H1 (cell line): ENCODE results near the gene GASK1B. TPM values are rescaled to one million over a fixed set of nuclear protein-coding genes. Genes with fewer than 3 reads are reported as not detected.

ENCODE experiments used
- CTCF ChIA-PET: fragments of 300-600 bp; sonication (Branson Sonifier 250); formaldehyde crosslinking; loops from one replicate; lab custom pipeline; 2021; ENCODE audit not compliant: partially characterized antibody; lab: Charles Lee
- POLR2A ChIA-PET: fragments of 300-600 bp; sonication (Branson Sonifier 250); formaldehyde crosslinking; loops from one replicate; lab custom pipeline; 2021; ENCODE audit warnings: inconsistent platforms; ENCODE audit not compliant: partially characterized antibody; lab: Charles Lee
- DNase-seq, 2 experiments: peaks; one replicate each; pipeline versions ENCODE4 v3.0.0 to v3.0.0-alpha.2; 2010 to 2022; ENCODE audit warnings: low spot score in 2 of 2, low read depth in 1 of 2, mixed read lengths in 1 of 2
- FAIRE-seq: peaks from 2 replicates; lab custom pipeline; 2011; peaks lifted over from hg19 to GRCh38; lab: Jason Lieb, UNC
- H2AFZ ChIP-seq: 2 replicates; pipeline ENCODE4 v1.8.1; 2012; ENCODE audit warnings: low read length, inconsistent platforms
- H2AK5ac ChIP-seq: 2 replicates; pipeline ENCODE4 v1.6.1; 2013; ENCODE audit warnings: low read depth, low read length
- H2BK120ac ChIP-seq: replicated peaks from 2 replicates; pipeline ENCODE3; 2013; ENCODE audit warnings: low read depth, low read length, inconsistent platforms
- H2BK12ac ChIP-seq: 2 replicates; pipeline ENCODE4 v1.6.1; 2013; ENCODE audit warnings: low read depth, low read length
- H2BK15ac ChIP-seq: 2 replicates; pipeline ENCODE4 v1.6.1; 2013; ENCODE audit warnings: low read length
- H2BK20ac ChIP-seq: 2 replicates; pipeline ENCODE4 v1.6.1; 2013; ENCODE audit warnings: low read length
- H2BK5ac ChIP-seq: 2 replicates; pipeline ENCODE4 v1.6.1; 2013; ENCODE audit warnings: low read depth, low read length
- H3K14ac ChIP-seq: 2 replicates; pipeline ENCODE4 v1.6.1; 2013; ENCODE audit warnings: inconsistent platforms; ENCODE audit not compliant: insufficient read length
- H3K18ac ChIP-seq: 2 replicates; pipeline ENCODE4 v1.6.1; 2013; ENCODE audit warnings: low read length; ENCODE audit errors: extremely low read depth
- H3K23ac ChIP-seq: 2 replicates; pipeline ENCODE4 v1.6.1; 2013; ENCODE audit warnings: inconsistent platforms; ENCODE audit not compliant: insufficient read length
- H3K23me2 ChIP-seq: 2 replicates; pipeline ENCODE4 v1.6.1; 2013; ENCODE audit warnings: low read depth, low read length
- H3K27ac ChIP-seq: 2 replicates; pipeline ENCODE4 v1.6.1; 2011; ENCODE audit warnings: low read depth, low read length, inconsistent platforms
- H3K27me3 ChIP-seq, 4 experiments: replicated peaks in 1 of 4; 1 replicate in 1 of 4; 2 replicates in 3 of 4; pipeline versions ENCODE4 v1.6.1 to v1.8.1; 2011 to 2013; ENCODE audit warnings: low read length in 3 of 4, mild to moderate bottlenecking in 3 of 4, inconsistent platforms in 2 of 4, mixed read lengths in 2 of 4, moderate library complexity in 1 of 4; ENCODE audit not compliant: control insufficient read depth in 3 of 4, insufficient read depth in 3 of 4; ENCODE audit errors: extremely low read depth in 1 of 4
- H3K36me3 ChIP-seq, 4 experiments: 2 replicates each; pipeline versions ENCODE4 v1.6.1 to v1.8.1; 2011 to 2013; ENCODE audit warnings: mild to moderate bottlenecking in 4 of 4, low read length in 3 of 4, moderate library complexity in 2 of 4, control low read depth in 1 of 4, inconsistent platforms in 1 of 4; ENCODE audit not compliant: insufficient read depth in 4 of 4, control insufficient read depth in 2 of 4
- H3K4ac ChIP-seq: replicated peaks from 2 replicates; pipeline ENCODE3; 2013; ENCODE audit warnings: low read length, low read depth, mixed read lengths, inconsistent platforms; ENCODE audit not compliant: insufficient read length
- H3K4me1 ChIP-seq, 4 experiments: replicated peaks in 1 of 4; 1 replicate in 1 of 4; 2 replicates in 3 of 4; pipeline versions ENCODE4 v1.6.1 to v1.8.1; 2011 to 2013; ENCODE audit warnings: low read length in 3 of 4, inconsistent platforms in 2 of 4, mixed read lengths in 1 of 4; ENCODE audit not compliant: insufficient read depth in 4 of 4, control insufficient read depth in 3 of 4
- H3K4me2 ChIP-seq, 2 experiments: 2 replicates each; pipeline versions ENCODE4 v1.6.1 to v1.8.1; 2011 to 2013; ENCODE audit warnings: low read depth in 2 of 2, low read length in 2 of 2, control low read depth in 1 of 2, inconsistent platforms in 1 of 2, mild to moderate bottlenecking in 1 of 2; ENCODE audit not compliant: insufficient read depth in 1 of 2
- H3K4me3 ChIP-seq, 4 experiments: fragments of 200-600, 300-600 bp in 1 of 4; sonication (generic), shearing (Covaris generic), sonication (Bioruptor Twin) in 1 of 4; 2 replicates each; pipeline versions ENCODE4 v1.5.1 to v1.8.1; 2011 to 2016; ENCODE audit warnings: low read length in 4 of 4, low read depth in 3 of 4, control low read depth in 2 of 4, inconsistent platforms in 2 of 4, mild to moderate bottlenecking in 2 of 4, mixed read lengths in 1 of 4, moderate library complexity in 1 of 4; ENCODE audit not compliant: insufficient read depth in 2 of 4; ENCODE audit errors: extremely low read depth in 1 of 4
- H3K56ac ChIP-seq: replicated peaks from 2 replicates; pipeline ENCODE3; 2013; ENCODE audit warnings: low read depth, mild to moderate bottlenecking, mixed read lengths, low read length, inconsistent platforms; ENCODE audit not compliant: insufficient read length
- H3K79me1 ChIP-seq: 2 replicates; pipeline ENCODE4 v1.6.1; 2013; ENCODE audit warnings: low read depth, low read length, control low read depth
- H3K79me2 ChIP-seq, 2 experiments: 2 replicates each; pipeline versions ENCODE4 v1.6.1 to v1.8.1; 2012 to 2013; ENCODE audit warnings: low read length in 2 of 2, mild to moderate bottlenecking in 2 of 2, inconsistent platforms in 1 of 2; ENCODE audit not compliant: insufficient read depth in 2 of 2, control insufficient read depth in 1 of 2
- H3K9ac ChIP-seq, 4 experiments: replicated peaks in 1 of 4; 1 replicate in 1 of 4; 2 replicates in 3 of 4; pipeline versions ENCODE4 v1.6.1 to v1.8.1; 2011 to 2013; ENCODE audit warnings: low read depth in 3 of 4, low read length in 3 of 4, control low read depth in 2 of 4, mild to moderate bottlenecking in 2 of 4, moderate library complexity in 2 of 4, inconsistent platforms in 1 of 4; ENCODE audit errors: extremely low read depth in 1 of 4
- H3K9me3 ChIP-seq, 2 experiments: 2 replicates each; pipeline versions ENCODE4 v1.6.1 to v1.8.1; 2012 to 2013; ENCODE audit warnings: mild to moderate bottlenecking in 2 of 2, moderate library complexity in 2 of 2, control low read depth in 1 of 2, inconsistent platforms in 1 of 2, low read depth in 1 of 2, low read length in 1 of 2, mixed read lengths in 1 of 2; ENCODE audit not compliant: insufficient read depth in 2 of 2
- H4K20me1 ChIP-seq, 2 experiments: replicated peaks in 1 of 2; 2 replicates each; pipeline versions ENCODE3 to v1.8.1; 2011 to 2013; ENCODE audit warnings: inconsistent platforms in 2 of 2, low read length in 2 of 2, mild to moderate bottlenecking in 1 of 2; ENCODE audit not compliant: insufficient read depth in 2 of 2, control insufficient read depth in 1 of 2
- H4K5ac ChIP-seq: 2 replicates; pipeline ENCODE4 v1.6.1; 2013; ENCODE audit warnings: low read length, low read depth, mixed read lengths, inconsistent platforms; ENCODE audit not compliant: insufficient read length
- H4K8ac ChIP-seq: 2 replicates; pipeline ENCODE4 v1.8.0; 2013; ENCODE audit warnings: mild to moderate bottlenecking, moderate library complexity, low read length, inconsistent platforms; ENCODE audit not compliant: insufficient read depth; ENCODE audit errors: extremely low read depth
- H4K91ac ChIP-seq: replicated peaks from 2 replicates; pipeline ENCODE3; 2013; ENCODE audit warnings: low read length, mixed read lengths, inconsistent platforms; ENCODE audit not compliant: insufficient read length
- BCL11A ChIP-seq, 2 experiments: IDR thresholded peaks; one replicate each; pipeline ENCODE4 v1.6.1; 2011; ENCODE audit warnings: low read depth in 2 of 2, low read length in 2 of 2, mild to moderate bottlenecking in 2 of 2
- BRCA1 ChIP-seq: IDR thresholded peaks from 2 replicates; pipeline ENCODE4 v1.6.1; 2012; ENCODE audit warnings: low read depth, low read length, improper control_type of control experiment
- CHD1 ChIP-seq: IDR thresholded peaks from 2 replicates; pipeline ENCODE4 v1.6.1; 2012; ENCODE audit warnings: low read depth, low read length, improper control_type of control experiment
- CTCF ChIP-seq, 3 experiments: IDR thresholded peaks; 1 replicate in 2 of 3; 2 replicates in 1 of 3; pipeline versions ENCODE4 v1.5.1 to v1.6.1; 2011; ENCODE audit warnings: low read length in 3 of 3, mild to moderate bottlenecking in 3 of 3, inconsistent platforms in 2 of 3, low read depth in 1 of 3, moderate library complexity in 1 of 3; ENCODE audit not compliant: insufficient read depth in 1 of 3; ENCODE audit errors: control extremely low read depth in 1 of 3
- GABPA ChIP-seq: IDR thresholded peaks from 2 replicates; pipeline ENCODE4 v1.6.1; 2011; ENCODE audit warnings: mild to moderate bottlenecking, low read length, moderate library complexity, borderline replicate concordance; ENCODE audit not compliant: insufficient read depth
- HDAC6 ChIP-seq: IDR thresholded peaks from one replicate; pipeline ENCODE4 v1.7.1; 2012; ENCODE audit warnings: low read depth, mild to moderate bottlenecking, inconsistent platforms, low read length, moderate library complexity
- POLR2AphosphoS5 ChIP-seq: IDR thresholded peaks from 2 replicates; pipeline ENCODE4 v1.6.1; 2011; ENCODE audit warnings: low read depth, low read length
- RNF2 ChIP-seq: fragments of 200-900, 300-1000 bp; sonication (generic); IDR thresholded peaks from 2 replicates; pipeline ENCODE4 v1.7.1; 2016; ENCODE audit warnings: borderline replicate concordance, low read depth, mild to moderate bottlenecking, antibody characterized with exemption, low read length; ENCODE audit not compliant: poor library complexity, severe bottlenecking; ENCODE audit errors: missing control alignments
- SIX5 ChIP-seq: IDR thresholded peaks from 2 replicates; pipeline ENCODE4 v1.6.1; 2011; ENCODE audit warnings: mild to moderate bottlenecking, low read depth, low read length
- SP4 ChIP-seq: IDR thresholded peaks from 2 replicates; pipeline ENCODE4 v1.6.1; 2012; ENCODE audit warnings: low read length, inconsistent platforms
- TAF7 ChIP-seq: optimal IDR thresholded peaks from 2 replicates; pipeline ENCODE3; 2011; ENCODE audit warnings: low read depth, mild to moderate bottlenecking, inconsistent platforms, low read length, moderate library complexity, borderline replicate concordance
- WGBS, 2 experiments: shearing (Covaris generic) in 1 of 2; methylation state at CpG; one replicate each; pipeline versions ENCODE4 v1.1.6 to v1.1.7; 2013 to 2015; ENCODE audit warnings: low lambda C conversion rate in 2 of 2, mixed read lengths in 2 of 2, inconsistent platforms in 1 of 2, low coverage in 1 of 2, missing lambda C conversion rate in 1 of 2; ENCODE audit not compliant: insufficient replicate concordance in 2 of 2, insufficient coverage in 1 of 2, insufficient read length in 1 of 2; ENCODE audit errors: extremely low coverage in 1 of 2, missing lambda C conversion rate in 1 of 2; 5-methylcytosine and 5-hydroxymethylcytosine counted together
- polyA plus RNA-seq, 7 experiments: library from polyadenylated mRNA; depleted of rRNA in 3 of 7; stranded (reverse) in 5 of 7; unstranded in 2 of 7; fragments of >200 nt in 5 of 7; fragments of 200-250 nt in 2 of 7; gene quantifications; 1 replicate in 5 of 7; 2 replicates in 1 of 7; 4 replicates in 1 of 7; pipeline versions ENCODE4 v1.2.1 to v1.2.3, GENCODE V29; 2011 to 2013; ENCODE audit warnings: missing spikeins in 2 of 7, mixed read lengths in 2 of 7
- total RNA-seq: library from RNA; stranded (reverse); fragmentation: NEBNext Ultra II Directional; extraction: Animal tissue kit (Norgen Biotek cat#: 25700); gene quantifications from 2 replicates; pipeline ENCODE4 v1.2.1, GENCODE V29; 2021
- TF ChIP-seq, protein P1 (sequence below): IDR thresholded peaks from 2 replicates; pipeline ENCODE4 v1.6.1; 2012; ENCODE audit warnings: inconsistent platforms

GASK1B gene
- total and polyA plus RNA-seq, 2 of the 8 experiments (the other 6 are each of a cell fraction or from before 2014, with no cell fraction given): not detected

- H3K4me1 ChIP-seq: no peaks in the 10 kb centered on the region
- ChIA-PET POLR2A (no interaction called here), CTCF (no interaction called here)
- no peak overlapping the region for H4K8ac ChIP-seq
- no peak overlapping the region for H2AFZ ChIP-seq
- no peak overlapping the region for H2BK120ac ChIP-seq
- H3K56ac ChIP-seq: no peak overlapping the region
- no peaks in the 10 kb centered on the region for H4K20me1 ChIP-seq
- H3K18ac ChIP-seq: no peak overlapping the region
- H4K5ac ChIP-seq: no peak overlapping the region
- H2BK15ac ChIP-seq: no peak overlapping the region
- H3K36me3 ChIP-seq: no peaks in the 10 kb centered on the region
- WGBS, 2 experiments: 95% methylated on average over 2 of the region's 2 CpGs; no CpG with 5 or more reads in 1 of the 2 experiments
- H3K27me3 ChIP-seq: no peaks in the 10 kb centered on the region
- no peaks in the 10 kb centered on the region for H3K23me2 ChIP-seq
- no peaks in the 10 kb centered on the region for H3K79me1 ChIP-seq
- H2BK20ac ChIP-seq: no peak overlapping the region
- no peak overlapping the region for H2BK12ac ChIP-seq
- no peaks in the 10 kb centered on the region for H3K79me2 ChIP-seq
- H3K9me3 ChIP-seq: no peaks in the 10 kb centered on the region
- H3K4me3 ChIP-seq: no peak overlapping the region
- H4K91ac ChIP-seq: no peak overlapping the region
- no peak overlapping the region for H3K14ac ChIP-seq
- no peak overlapping the region for H3K4ac ChIP-seq
- H3K9ac ChIP-seq: no peak overlapping the region
- FAIRE-seq (no peak), DNase-seq (no peak)
- no peak overlapping the region for H3K23ac ChIP-seq
- H3K4me2 ChIP-seq: no peak overlapping the region
- no peak overlapping the region for H2BK5ac ChIP-seq
- H2AK5ac ChIP-seq: no peak overlapping the region
- no peak overlapping the region for H3K27ac ChIP-seq
- TF ChIP-seq BCL11A (IDR thresholded peaks at IDR 0.05; ENCODE audit: low read depth in 2 of 2, low read length in 2 of 2) (no peak), CHD1 (no peak), HDAC6 (no peak), SP4 (no peak), SIX5 (no peak), GABPA (no peak), TAF7 (no peak), CTCF (IDR thresholded peaks at IDR 0.05; ENCODE audit: control extremely low read depth in 1 of 3, insufficient read depth in 1 of 3, low read depth in 1 of 3, low read length in 3 of 3) (no peak), BRCA1 (no peak), POLR2AphosphoS5 (no peak), RNF2 (no peak)
- TF ChIP-seq, protein P1, sequence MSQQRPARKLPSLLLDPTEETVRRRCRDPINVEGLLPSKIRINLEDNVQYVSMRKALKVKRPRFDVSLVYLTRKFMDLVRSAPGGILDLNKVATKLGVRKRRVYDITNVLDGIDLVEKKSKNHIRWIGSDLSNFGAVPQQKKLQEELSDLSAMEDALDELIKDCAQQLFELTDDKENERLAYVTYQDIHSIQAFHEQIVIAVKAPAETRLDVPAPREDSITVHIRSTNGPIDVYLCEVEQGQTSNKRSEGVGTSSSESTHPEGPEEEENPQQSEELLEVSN: no peak
These were observed 30.6 kb upstream of the GASK1B start for GRCh38 chr4:158203436-158203835.
